GM18499 (cell line): ENCODE measurements around the gene C1RL.
"Not testable (repeated sequence)": the region's sequence is repeated elsewhere in the genome, so short reads cannot be mapped to it uniquely, and the experiment has no call there.

Experiments
- ATAC-seq: cut with Tn5 transposase; IDR thresholded peaks from one replicate; pipeline ENCODE4 v1.9.1; 2021; ENCODE audit warnings: moderate number of reproducible peaks; ENCODE audit not compliant: insufficient read depth, unreplicated experiment

The C1RL gene

DNA sequence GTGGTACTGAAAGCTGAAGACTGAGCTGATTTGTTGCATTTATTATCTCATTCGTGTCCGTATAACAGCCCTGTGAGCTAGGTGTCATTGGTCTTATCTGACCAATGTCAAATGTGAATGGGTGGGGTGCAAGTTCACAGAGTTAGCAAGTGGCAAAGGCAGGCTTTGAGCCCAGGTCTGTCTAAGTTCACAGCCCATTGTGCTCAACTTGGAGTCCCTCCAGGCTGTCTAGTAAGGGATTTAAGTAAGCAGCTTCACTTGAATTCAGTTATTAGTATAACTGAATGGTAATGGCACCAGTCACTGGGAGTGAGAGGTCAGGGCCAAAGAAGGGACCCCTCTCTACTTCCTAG is 40.0 kb downstream of the C1RL start:
- no peak for ATAC-seq

DNA sequence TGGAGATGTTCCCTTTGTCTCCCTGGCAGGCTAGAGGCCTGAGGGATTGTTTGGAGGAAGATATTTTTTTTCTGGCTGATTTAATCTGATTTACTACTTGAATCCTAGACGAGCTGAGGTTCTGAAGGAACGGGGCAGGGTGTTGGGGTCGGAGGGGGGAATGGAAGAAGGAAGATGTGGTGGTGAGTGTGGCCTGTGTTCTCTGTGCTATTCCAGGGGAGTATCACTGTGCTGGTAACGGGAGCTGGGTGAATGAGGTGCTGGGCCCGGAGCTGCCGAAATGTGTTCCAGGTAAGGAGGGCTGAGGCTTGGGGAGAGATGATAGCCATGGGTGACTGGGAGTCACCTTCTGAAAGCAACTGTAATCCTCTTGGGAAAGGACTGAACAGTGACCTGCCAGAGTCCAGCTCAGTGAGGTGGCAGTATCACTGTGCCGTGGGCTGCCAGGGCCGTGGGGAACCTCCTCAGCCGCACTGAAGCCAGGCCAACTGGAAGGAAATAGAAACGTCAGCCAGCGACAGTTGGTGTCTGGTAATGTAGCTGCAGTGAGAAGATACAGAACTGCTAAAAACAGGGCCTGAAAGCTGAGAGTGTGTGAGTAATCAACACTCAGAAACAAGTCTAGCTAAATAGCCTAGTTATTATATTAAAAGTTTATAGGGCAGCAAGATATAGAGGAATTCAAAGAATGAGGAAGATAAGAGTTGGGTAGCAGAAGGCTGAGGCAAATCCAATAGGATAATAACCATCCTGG is 40.6 kb downstream of the C1RL start:
- ATAC-seq = no peak

DNA sequence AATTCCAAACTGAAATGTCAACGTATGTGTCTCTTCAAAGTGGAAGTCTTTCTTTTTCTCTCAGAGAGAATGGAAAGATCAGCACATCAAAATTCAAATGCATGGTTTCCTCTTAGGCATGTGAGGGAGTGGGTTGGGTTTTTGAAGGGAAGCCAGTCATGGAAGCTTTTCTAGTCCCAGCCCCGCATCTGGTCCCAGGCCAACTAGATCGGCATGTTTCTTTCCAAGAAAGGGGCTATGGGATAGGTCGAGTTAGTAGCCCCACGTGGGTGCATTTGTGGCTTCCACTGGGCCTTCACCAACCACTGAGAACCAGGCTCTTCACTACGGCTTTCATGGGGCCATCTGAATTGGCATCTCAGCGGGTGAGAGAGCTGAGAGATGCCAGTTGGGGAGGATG is 41.9 kb downstream of the C1RL start:
- ATAC-seq = no peak

DNA sequence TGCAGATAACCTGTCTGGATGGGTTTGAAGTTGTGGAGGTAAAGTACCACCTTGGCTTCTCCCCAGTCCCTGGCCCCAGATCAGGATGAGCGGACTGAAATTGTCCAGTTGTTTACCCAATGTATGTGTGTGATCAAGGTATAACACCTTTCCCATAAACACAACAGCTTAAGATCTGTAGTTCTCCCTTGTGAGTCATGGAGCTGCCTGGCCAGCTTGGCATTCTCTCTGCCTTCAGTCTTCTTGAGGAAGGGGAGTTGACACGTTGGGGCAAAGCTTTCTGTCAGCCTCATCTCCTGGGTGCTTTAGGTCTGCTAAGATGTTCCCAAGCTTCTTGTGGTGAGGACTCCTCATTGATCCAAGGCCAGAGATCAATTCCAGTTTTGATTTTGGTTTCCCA is 42.4 kb downstream of the C1RL start:
- ATAC-seq = no peak

DNA sequence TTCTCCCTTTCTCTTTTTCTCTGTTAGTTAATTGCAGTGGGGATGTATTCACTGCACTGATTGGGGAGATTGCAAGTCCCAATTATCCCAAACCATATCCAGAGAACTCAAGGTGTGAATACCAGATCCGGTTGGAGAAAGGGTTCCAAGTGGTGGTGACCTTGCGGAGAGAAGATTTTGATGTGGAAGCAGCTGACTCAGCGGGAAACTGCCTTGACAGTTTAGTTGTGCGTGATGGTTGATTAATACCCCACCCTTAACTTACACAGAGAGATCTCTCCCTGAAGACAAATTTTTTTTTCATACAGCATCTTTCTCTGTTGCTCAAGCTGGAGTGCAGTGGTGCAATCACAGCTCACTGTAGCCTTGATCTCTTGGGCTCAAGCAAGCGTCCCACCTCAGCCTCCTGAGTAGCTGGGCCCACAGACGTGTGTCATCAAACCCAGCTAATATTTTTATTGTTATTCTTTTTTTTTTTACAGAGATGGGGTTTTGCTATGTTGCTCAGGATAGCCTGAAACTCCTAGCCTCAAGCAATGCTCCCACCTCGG is 43.9 kb downstream of the C1RL start:
- ATAC-seq = no peak

DNA sequence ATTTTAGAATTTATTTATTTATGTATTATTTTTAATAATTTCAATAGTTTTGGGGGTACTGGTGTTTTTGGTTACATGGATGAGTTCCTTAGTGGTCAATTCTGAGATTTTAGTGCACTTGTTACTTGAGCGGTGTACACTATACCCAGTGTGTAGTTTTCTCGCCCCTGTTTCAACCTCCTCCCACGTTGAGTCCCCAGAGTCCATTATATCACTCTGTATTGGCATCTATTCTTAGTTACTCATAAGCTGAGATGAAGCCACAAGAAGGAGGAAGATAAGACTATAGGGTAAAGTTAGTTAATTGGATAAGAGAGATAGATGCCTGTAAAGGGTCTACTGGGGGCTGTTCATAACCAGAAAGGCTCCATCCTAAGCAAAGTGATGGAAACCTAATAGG is 44.5 kb downstream of the C1RL start:
- no peak for ATAC-seq

DNA sequence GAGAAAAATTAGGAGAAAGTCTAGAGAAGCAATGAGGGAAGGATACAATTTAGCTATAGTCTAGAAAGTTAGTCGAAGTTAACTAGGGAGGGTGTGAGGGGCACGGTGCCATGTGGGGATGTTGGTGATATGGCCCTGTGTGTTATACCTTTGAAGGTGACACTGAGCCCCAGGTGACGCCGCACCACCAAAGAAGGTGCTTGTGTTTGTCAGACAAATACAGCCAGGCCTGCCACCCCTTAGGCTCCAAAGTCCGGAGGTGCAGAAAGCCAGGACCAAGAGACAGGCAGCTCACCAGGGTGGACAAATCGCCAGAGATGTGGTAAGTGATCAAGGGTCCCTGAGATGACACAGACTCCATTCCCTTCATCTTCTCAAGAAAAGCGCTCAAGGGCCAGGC is 47.4 kb downstream of the C1RL start:
- ATAC-seq = no peak

DNA sequence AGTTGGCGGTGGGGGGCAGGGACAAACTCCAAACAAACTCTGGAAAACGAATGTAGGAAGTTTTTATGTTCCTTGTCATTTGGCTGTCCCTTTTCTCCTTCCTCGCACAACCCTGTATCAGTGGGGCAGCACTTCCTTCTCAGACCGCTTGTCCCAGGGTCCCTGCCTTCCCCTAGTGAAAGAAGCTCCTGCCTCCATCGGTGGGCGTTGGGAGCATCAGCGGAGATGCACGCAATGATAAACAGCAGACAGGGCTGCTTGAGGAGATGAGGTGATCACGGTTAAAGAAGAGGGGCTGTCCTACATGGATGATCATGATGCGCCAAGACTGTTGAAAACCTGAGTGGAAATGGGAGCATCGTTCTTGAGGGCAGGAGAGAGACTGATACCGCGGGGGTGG is 47.9 kb downstream of the C1RL start:
- no peak for ATAC-seq

DNA sequence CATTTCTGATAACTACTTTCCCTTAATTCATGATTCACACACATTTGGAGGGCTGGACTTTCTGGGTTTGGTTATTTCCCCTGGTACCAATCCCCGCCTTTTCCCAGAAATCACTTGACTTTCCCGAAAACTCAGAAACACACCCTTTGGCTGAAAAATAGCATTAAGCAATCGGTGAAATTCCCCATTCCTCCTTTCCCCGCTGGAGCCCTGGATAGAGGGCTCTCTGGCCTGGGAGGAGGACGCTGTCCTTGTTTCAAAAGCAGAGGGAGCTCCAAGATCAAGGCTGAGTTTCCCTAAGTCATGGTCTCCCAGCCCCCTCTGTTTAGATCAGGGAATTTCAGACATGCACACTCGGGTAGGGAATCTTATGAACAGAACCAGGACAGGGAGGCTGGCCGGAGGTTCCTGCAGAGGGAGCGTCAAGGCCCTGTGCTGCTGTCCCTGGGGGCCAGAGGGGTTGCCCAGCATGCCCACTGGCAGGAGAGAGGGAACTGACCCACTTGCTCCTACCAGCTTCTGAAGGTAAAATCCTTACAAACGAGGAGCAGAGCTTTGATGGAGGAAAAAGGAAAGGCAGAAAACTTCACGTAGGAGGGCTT is 48.6 kb downstream of the C1RL start, which contains the start of gene C1S:
TSS of gene C1S (plus strand) at position 366 of the 602 bp plus-strand sequence. CDS start 1,195 bp downstream, outside the sequence.
- ATAC-seq = no peak

DNA sequence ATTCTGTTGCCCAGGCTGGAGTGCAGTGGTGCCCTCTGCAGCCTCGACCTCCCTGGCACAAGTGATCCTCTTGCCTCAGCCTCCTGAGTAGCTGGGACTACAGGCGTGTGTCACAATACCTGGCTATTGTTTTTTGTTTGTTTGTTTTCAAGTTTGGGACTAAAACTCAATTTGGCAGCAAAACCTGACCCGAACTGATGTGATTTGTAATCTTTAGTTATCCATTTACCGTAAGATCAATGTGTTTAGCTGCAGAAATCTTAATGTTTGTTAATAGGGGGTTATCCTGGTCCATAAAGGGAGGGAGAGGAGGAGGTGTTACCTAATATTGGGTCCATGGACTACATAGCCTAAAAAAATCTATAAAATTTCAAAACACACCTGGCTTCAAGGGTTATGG is 49.2 kb downstream of the C1RL start:
- no peak for ATAC-seq

DNA sequence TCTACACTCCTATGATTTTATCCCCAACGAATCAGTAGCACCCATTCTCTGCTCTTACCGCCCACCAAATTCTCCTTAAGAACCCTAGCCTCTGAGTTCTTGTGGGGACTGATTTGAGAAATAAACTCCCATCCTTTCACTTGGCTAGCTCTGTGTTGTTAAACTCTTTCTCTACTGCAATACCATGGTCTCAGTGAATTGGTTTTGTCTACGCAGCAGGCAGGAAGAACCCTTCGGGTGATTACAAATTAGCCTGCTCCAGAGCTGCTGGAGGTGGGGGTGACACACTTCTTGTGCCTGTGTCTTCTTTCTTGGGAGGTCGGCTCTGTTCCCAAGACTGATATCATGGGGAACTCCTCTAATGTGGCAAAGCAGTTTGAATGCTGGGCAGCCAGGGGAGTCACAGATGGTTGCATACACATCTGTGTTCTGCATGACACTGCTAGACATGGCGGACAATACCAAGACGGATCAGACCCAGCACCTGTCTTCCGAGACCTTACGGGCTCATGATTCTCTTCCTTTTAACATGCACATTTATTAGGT is 50.1 kb downstream of the C1RL start:
- no peak for ATAC-seq

DNA sequence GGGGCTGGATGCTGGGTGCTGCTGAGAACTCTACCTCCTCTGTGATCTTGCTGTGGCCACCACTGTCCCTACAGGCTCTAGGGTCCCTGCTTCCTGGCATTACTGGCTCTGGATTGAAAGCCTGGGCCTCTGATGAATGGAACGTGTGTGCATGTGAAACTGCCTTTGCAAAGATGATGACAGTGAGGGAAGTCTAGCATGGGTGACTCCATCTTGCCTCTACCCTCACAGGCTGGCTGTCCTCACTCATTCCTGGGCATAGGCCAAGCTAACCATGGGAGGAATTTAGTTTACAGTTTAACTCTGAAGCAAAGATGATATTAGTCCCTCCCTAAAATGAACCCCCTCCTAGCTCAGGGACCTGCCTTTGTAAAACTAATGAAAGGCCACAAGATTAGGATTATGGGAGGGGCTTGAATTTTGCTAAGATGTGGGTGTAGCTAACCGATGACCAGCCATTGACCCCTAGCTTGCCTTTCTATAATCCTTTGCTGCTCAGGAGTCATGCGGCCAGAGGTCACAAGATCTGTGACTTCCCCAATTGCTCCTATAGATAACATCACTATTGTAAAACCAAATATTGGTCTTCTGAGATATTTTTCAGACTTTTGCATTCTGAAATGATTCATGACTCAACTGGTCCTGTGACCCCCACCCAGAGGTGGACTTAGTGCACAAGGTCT is 50.7 kb downstream of the C1RL start:
- no peak for ATAC-seq

DNA sequence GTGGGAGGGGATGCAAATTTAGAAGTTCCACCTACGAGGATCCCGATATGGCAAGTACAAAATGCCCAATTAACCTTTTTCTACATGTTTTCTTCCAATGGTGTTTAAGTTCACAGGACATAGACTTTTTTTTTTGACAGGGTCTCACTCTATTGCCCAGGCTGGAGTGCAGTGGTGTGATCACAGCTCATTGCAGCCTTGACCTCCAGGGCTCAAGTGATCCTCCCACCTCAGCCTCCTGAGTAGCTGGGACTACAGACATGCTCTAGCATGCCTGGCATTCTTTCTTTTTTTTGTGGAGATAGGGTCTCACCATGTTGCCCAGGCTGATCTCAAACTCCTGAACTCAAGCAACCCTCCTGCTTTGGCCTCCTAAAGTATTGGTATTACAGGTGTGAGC is 53.3 kb downstream of the C1RL start:
- not testable (repeated sequence) for ATAC-seq

DNA sequence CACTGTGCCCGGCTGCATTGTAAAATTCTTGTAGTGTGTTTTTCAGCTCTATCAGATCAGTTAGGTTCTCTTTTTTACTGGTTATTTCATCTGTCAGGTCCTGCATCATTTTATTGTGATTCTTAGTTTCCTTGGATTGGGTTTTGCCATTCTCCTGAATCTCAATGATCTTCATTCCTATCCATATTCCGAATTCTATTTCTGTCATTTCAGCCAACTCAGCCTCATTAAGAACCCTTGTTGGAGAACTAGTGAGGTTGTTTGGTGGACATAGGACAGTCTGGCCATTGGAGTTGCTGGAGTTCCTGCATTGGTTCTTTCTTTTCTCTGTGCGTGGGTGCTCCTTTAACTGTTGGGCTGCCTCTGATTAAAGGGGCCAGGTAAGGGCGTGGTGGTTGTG is 54.1 kb downstream of the C1RL start:
- ATAC-seq = no peak

DNA sequence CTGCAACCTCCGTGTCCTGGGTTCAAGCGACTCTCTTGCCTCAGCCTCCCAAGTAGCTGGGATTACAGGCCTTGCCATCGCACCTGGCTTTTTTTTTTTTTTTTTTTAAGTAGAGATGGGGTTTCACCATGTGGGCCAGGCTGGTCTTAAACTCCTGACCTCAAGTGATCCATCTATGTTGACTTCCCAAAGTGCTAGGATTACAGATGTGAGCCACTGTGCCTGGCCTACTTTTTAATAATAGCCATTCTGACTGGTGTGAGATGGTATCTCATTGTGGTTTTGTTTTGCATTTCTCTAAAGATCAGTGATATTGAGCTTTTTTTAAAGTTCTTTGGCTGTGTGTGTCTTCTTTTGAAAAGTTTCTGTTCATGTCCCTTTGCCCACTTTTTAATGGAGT is 59.0 kb downstream of the C1RL start:
- ATAC-seq = not testable (repeated sequence)

DNA sequence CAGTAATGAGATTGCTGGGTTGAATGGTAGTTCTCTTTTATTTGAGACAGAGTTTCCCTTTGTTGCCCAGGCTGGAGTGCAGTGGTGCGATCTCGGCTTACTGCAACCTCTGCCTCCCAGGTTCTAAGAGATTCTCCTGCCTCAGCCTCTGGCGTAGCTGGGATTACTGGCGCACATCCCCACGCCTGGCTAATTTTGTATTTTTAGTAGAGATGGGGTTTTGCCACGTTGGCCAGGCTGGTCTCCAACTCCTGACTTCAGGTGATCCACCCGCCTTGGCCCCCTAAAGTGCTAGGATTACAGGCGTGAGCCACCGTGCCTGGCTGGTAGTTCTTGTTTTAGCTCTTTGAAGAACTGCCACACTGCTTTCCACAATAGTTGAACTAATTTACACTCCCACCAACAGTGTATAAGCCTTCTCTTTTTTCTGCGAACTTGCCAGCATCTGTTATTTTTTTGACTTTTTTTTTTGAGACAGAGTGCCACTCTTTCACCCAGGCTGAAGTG is 59.5 kb downstream of the C1RL start:
- ATAC-seq = not testable (repeated sequence)

DNA sequence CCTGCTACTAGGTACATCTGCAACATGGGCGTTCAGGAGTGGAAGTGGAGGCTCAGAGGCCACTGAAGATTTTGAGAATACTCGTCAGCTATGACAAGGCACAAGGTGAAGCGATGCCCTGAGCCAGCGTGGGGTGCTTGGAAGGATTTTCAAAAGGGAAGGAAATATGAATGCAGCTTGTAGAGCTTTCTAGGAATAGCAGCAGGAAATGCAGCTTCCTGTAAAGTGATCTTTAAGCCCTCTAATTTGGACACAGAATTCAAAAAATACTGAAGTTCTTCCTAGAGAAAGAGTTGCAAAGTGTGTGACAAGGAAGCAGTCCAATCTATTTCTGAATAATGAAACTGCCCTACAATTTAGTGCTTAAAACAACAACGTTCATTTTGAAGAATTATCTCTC is 61.7 kb downstream of the C1RL start:
- no peak for ATAC-seq

DNA sequence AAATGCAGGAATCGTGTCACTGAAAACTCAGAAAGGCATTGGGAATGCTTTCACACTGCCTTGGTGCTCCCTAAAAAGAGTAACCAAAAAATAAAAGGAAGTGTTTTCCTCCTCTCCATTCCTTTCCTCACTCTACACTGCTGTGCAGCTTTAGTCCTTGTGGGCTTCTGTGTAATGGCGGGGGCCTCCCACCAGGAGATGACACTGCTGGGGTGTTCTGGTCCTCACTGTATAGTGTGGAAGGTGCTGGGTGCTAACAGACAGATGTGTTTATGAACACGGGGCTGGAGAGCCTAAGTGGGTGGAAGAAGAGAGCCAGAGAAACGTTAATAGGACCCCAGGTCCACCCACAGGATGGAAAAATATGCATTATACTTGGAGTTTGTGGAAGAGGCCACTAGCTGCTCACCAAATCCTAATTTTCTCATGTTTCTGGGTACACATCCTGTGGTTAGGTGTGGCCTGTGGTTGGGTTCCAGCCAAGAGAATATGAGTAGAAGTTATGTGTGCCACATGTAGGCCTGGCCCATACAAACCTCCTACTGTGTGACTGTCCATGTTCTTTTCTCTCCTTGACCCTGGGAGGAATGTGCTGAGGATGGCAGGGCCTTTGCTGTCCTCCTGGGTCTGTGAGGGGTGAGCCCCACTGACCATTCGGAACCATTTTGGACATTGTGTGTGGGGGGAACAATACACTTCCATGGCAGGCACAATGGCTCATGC is 62.5 kb downstream of the C1RL start:
- ATAC-seq = no peak

DNA sequence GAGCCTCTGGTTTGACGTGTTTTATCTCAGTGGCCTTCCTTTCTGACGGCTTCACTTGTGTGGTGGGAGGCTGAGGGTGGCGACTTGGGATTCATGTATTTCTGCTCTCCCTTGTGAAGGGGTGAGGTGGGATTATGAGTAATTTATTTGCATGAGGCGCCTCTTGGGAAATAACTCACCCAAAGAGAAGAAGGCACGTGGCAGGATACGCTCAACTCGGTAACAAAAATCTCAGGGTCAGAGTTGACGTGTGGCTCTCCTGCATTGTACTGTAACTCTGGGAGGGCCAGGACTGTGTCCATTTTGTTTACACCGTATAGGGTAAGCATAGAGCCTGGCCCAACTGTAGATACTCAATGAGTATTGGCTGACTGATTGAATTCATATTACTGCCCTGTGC is 63.1 kb downstream of the C1RL start:
- ATAC-seq = no peak
